Measurements from ENCODE around the gene CPNE2. TPM values are rescaled to one million over a fixed set of nuclear protein-coding genes. Genes with fewer than 3 reads are reported as not detected.

The CPNE2 gene
- total RNA-seq, 1 experiment from 2014 or later = 35.2 TPM

DNA sequence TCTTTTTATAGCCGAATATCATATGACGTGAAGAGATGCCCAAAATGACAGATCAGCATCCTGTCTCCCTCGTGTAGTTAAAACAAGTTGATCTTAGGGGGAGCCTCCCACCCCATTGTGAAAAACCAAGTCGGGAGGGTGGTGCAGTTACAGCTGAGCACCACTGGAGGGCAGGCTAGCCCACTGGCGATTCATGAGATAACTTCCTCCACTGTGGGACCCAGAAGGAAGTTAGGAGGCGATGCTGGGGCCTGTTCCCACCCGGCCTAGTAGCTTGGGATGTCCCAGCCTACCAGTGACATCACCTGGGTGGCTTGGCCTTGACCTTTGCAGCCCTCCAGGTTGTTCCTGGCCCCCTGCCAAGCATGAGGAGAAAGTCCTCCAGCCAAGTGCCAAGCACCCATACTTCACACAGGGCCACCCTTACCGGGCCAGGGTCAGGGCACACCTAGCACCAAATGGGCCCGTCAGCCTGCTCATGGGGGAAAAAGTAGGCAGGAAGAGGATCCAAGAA is 8.1 kb upstream of the CPNE2 start:
- Histone ChIP-seq H3F3A (ENCODE audit: insufficient read depth, low read depth) (no peaks in the 10 kb centered on the region), H3K9me2 (ENCODE audit: insufficient read depth) (no peaks in the 10 kb centered on the region), H3K4me2 (no peak overlapping the region), H3K36me3 (ENCODE audit: low read depth) (no peaks in the 10 kb centered on the region), H3K4me3 (no peak overlapping the region), H3K9me3 (ENCODE audit: insufficient read depth, low read depth) (no peaks in the 10 kb centered on the region), H3K4me1 (replicated peaks; ENCODE audit: insufficient read depth) (no peaks in the 10 kb centered on the region), H2AFZ (no peak overlapping the region), H3K79me2 (ENCODE audit: low read depth) (no peaks in the 10 kb centered on the region), H4K20me1 (ENCODE audit: insufficient read depth) (no peaks in the 10 kb centered on the region), H3K27me3 (ENCODE audit: insufficient read depth, low read depth) (no peaks in the 10 kb centered on the region), H3K27ac (no peak overlapping the region)
- TF ChIP-seq EZH2 (IDR thresholded peaks at IDR 0.05; ENCODE audit: low read depth) (no peak), CTCF (conservative IDR thresholded peaks at IDR 0.05) (peak; percentile 98)
- POLR2A ChIA-PET (ENCODE audit: unreplicated experiment) = interaction anchor here (0.7 kb wide), 1 partner anchor 131 kb away, joined by 5 read pairs; no protein-coding TSS in a partner anchor
- intact Hi-C loops (cut with micrococcal nuclease; ENCODE audit: unreplicated experiment) = loop anchor here (1.0 to 2.0 kb wide), 3 partner anchors 84 to 216 kb away; no protein-coding TSS in a partner anchor
- no TSS peak for BruUV-seq (replicated peaks)
- CTCF ChIA-PET = no interaction called here
- DNase-seq = peak; percentile 47 to 59

DNA sequence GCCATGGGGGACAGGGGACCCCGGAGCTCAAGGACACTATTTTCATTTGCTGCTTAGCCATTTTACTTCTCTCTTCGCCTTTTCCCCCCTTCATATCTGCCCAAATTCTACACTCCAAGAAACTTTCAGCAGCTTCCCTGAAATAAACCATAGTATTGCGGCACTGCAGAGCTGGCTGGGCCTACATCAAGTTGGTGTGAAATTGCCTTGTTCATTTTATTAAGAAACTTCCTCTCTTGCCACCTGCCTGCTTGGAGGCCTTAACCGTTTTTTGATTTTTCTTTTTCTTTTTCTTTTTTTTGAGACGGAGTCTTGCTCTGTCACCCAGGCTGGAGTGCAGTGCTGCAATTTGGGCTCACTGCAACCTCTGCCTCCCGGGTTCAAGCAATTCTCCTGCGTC is 7.4 kb upstream of the CPNE2 start:
- no peaks in the 10 kb centered on the region; the same call in 1 of the 2 replicates for H3F3A ChIP-seq (ENCODE audit: insufficient read depth, low read depth)
- TF ChIP-seq CTCF (conservative IDR thresholded peaks at IDR 0.05) (no peak), EZH2 (IDR thresholded peaks at IDR 0.05; ENCODE audit: low read depth) (no peak)
- no peaks in the 10 kb centered on the region for H3K79me2 ChIP-seq (ENCODE audit: low read depth)
- H3K27me3 ChIP-seq (ENCODE audit: insufficient read depth, low read depth) = no peaks in the 10 kb centered on the region
- DNase-seq = no peak
- H3K4me2 ChIP-seq = no peak overlapping the region
- POLR2A ChIA-PET (ENCODE audit: unreplicated experiment) = interaction anchor here (0.7 kb wide), 1 partner anchor 106 kb away, joined by 3 read pairs; no protein-coding TSS in a partner anchor
- intact Hi-C loops (cut with micrococcal nuclease; ENCODE audit: unreplicated experiment) = loop anchor here (1.0 to 2.0 kb wide), 4 partner anchors 84 to 337 kb away; no protein-coding TSS in a partner anchor
- no peaks in the 10 kb centered on the region for H3K36me3 ChIP-seq (ENCODE audit: low read depth)
- H2AFZ ChIP-seq = no peak overlapping the region
- no TSS peak for BruUV-seq (replicated peaks)
- H3K9me2 ChIP-seq (ENCODE audit: insufficient read depth) = no peaks in the 10 kb centered on the region
- H3K4me1 ChIP-seq (replicated peaks; ENCODE audit: insufficient read depth) = no peaks in the 10 kb centered on the region
- no peaks in the 10 kb centered on the region for H4K20me1 ChIP-seq (ENCODE audit: insufficient read depth)
- CTCF ChIA-PET = interaction anchor here (0.7 kb wide), 1 partner anchor 109 kb away, joined by 3 read pairs; no protein-coding TSS in a partner anchor
- no peak overlapping the region for H3K27ac ChIP-seq
- no peaks in the 10 kb centered on the region for H3K9me3 ChIP-seq (ENCODE audit: insufficient read depth, low read depth)
- no peak overlapping the region for H3K4me3 ChIP-seq

GRCh38 chr16:57087003-57087402 is 5.4 kb upstream of the CPNE2 start:
- Histone ChIP-seq H3K4me3 (no peak overlapping the region), H4K20me1 (ENCODE audit: insufficient read depth) (no peaks in the 10 kb centered on the region), H3K9me3 (ENCODE audit: insufficient read depth, low read depth) (no peaks in the 10 kb centered on the region), H3K79me2 (ENCODE audit: low read depth) (no peaks in the 10 kb centered on the region), H3K9me2 (ENCODE audit: insufficient read depth) (no peaks in the 10 kb centered on the region), H3K27me3 (ENCODE audit: insufficient read depth, low read depth) (no peaks in the 10 kb centered on the region), H3K27ac (no peak overlapping the region), H3K36me3 (ENCODE audit: low read depth) (no peaks in the 10 kb centered on the region), H3K4me1 (replicated peaks; ENCODE audit: insufficient read depth) (peaks cover 12% of the 10 kb centered on the region), H3K4me2 (no peak overlapping the region), H3F3A (ENCODE audit: insufficient read depth, low read depth) (peaks cover 16% of the 10 kb centered on the region; the same call in 1 of the 2 replicates), H2AFZ (no peak overlapping the region)
- POLR2A ChIA-PET (ENCODE audit: unreplicated experiment) = interaction anchor here (0.6 kb wide), 1 partner anchor 99 kb away, joined by 3 read pairs; the partner anchor contains the start of gene PSME3IP1
- TF ChIP-seq CTCF (conservative IDR thresholded peaks at IDR 0.05) (no peak), EZH2 (IDR thresholded peaks at IDR 0.05; ENCODE audit: low read depth) (no peak)
- BruUV-seq (replicated peaks) = no TSS peak
- CTCF ChIA-PET = interaction anchor here (1.0 kb wide), 1 partner anchor 15 kb away, joined by 16 read pairs; no protein-coding TSS in a partner anchor
- DNase-seq = no peak
- intact Hi-C loops (cut with micrococcal nuclease; ENCODE audit: unreplicated experiment) = no loop called here
